GM12878 (cell line): Measurements from ENCODE around the gene SPATA25.

Experiments
- BHLHE40 ChIP-seq, 2 experiments: fragments of 450-650 bp in 1 of 2; IDR thresholded peaks; 2 replicates each; pipeline ENCODE4 v1.6.1; 2011 to 2017; ENCODE audit warnings: low read depth in 2 of 2, borderline replicate concordance in 1 of 2, improper control_type of control experiment in 1 of 2, low read length in 1 of 2, mild to moderate bottlenecking in 1 of 2
- EZH2 ChIP-seq: IDR thresholded peaks from 2 replicates; pipeline ENCODE4 v1.6.1; 2012; ENCODE audit warnings: low read depth, mild to moderate bottlenecking, control low read depth, inconsistent platforms, low read length, borderline replicate concordance; ENCODE audit not compliant: control insufficient read depth
- MXI1 ChIP-seq: fragments of 150-350 bp; IDR thresholded peaks from 2 replicates; pipeline ENCODE4 v1.6.1; 2011; ENCODE audit warnings: low read depth, mild to moderate bottlenecking, inconsistent platforms, low read length, improper control_type of control experiment
- POLR2A ChIP-seq: IDR thresholded peaks from 2 replicates; pipeline ENCODE4 v1.6.1; 2011; ENCODE audit warnings: low read depth, mild to moderate bottlenecking, low read length
- RAD21 ChIP-seq: IDR thresholded peaks from 2 replicates; pipeline ENCODE4 v1.6.1; 2011; ENCODE audit warnings: mild to moderate bottlenecking, low read depth, low read length, moderate library complexity; ENCODE audit not compliant: insufficient read depth
- SMC3 ChIP-seq: IDR thresholded peaks from 2 replicates; pipeline ENCODE4 v1.6.1; 2011; ENCODE audit warnings: low read length, improper control_type of control experiment, borderline replicate concordance
- TAF1 ChIP-seq: IDR thresholded peaks from 2 replicates; pipeline ENCODE4 v1.6.1; 2011; ENCODE audit warnings: mild to moderate bottlenecking, low read depth, low read length, borderline replicate concordance
- YY1 ChIP-seq: IDR thresholded peaks from 2 replicates; pipeline ENCODE4 v1.6.1; 2011; ENCODE audit warnings: low read depth, mild to moderate bottlenecking, low read length
- ZNF24 ChIP-seq: fragments of 450-650 bp; IDR thresholded peaks from 2 replicates; pipeline ENCODE4 v1.6.1; 2017; ENCODE audit warnings: antibody characterized with exemption, mild to moderate bottlenecking
- ZNF274 ChIP-seq: IDR thresholded peaks from one replicate; pipeline ENCODE4 v1.8.0; 2011; ENCODE audit not compliant: insufficient read length, insufficient read depth
- TF ChIP-seq, protein P1 (sequence below), 3 experiments: IDR thresholded peaks in 2 of 3; conservative IDR thresholded peaks in 1 of 3; 2 replicates each; pipeline ENCODE4 v1.5.1; 2011; ENCODE audit warnings: low read depth in 3 of 3, low read length in 3 of 3, mild to moderate bottlenecking in 3 of 3, control low read depth in 2 of 3, moderate library complexity in 2 of 3, inconsistent platforms in 1 of 3, mixed read lengths in 1 of 3; ENCODE audit not compliant: control insufficient read depth in 2 of 3, insufficient read depth in 1 of 3; ENCODE audit errors: extremely low read depth in 1 of 3
- TF ChIP-seq, protein P2 (sequence below): fragments of 450-650 bp; IDR thresholded peaks from 2 replicates; pipeline ENCODE4 v1.6.1; 2017; ENCODE audit warnings: mild to moderate bottlenecking
- TF ChIP-seq, protein P3 (sequence below): IDR thresholded peaks from 2 replicates; pipeline ENCODE4 v1.6.1; 2012; ENCODE audit warnings: low read depth, low read length, improper control_type of control experiment

DNA sequence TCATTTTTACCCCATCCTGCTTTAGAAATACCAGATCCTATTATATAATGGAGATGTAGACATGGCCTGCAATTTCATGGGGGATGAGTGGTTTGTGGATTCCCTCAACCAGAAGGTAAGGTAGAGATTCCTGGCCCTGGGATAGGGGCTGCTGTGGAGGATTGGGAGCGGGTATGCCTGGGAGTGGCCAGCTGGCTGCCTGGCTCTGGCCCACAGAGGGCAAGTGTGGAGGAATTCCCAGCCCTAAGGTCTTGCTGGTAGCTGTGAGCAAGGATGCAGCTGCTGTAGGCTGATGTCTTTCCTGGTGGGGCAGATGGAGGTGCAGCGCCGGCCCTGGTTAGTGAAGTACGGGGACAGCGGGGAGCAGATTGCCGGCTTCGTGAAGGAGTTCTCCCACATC lies 10.3 kb upstream of the SPATA25 start:
- TF ChIP-seq BHLHE40 (IDR thresholded peaks at IDR 0.05; ENCODE audit: borderline replicate concordance in 1 of 2, low read depth in 2 of 2, low read length in 1 of 2): no peak
- no peak for TF ChIP-seq POLR2A
- no peak for TF ChIP-seq TAF1
- TF ChIP-seq, protein P1, sequence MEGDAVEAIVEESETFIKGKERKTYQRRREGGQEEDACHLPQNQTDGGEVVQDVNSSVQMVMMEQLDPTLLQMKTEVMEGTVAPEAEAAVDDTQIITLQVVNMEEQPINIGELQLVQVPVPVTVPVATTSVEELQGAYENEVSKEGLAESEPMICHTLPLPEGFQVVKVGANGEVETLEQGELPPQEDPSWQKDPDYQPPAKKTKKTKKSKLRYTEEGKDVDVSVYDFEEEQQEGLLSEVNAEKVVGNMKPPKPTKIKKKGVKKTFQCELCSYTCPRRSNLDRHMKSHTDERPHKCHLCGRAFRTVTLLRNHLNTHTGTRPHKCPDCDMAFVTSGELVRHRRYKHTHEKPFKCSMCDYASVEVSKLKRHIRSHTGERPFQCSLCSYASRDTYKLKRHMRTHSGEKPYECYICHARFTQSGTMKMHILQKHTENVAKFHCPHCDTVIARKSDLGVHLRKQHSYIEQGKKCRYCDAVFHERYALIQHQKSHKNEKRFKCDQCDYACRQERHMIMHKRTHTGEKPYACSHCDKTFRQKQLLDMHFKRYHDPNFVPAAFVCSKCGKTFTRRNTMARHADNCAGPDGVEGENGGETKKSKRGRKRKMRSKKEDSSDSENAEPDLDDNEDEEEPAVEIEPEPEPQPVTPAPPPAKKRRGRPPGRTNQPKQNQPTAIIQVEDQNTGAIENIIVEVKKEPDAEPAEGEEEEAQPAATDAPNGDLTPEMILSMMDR (IDR thresholded peaks at IDR 0.05 in 2 of 3, conservative IDR thresholded peaks at IDR 0.05 in 1 of 3; ENCODE audit: control insufficient read depth in 2 of 3, extremely low read depth in 1 of 3, insufficient read depth in 1 of 3, low read depth in 3 of 3, low read length in 3 of 3): no peak
- TF ChIP-seq ZNF24: no peak
- no peak for TF ChIP-seq EZH2
- TF ChIP-seq, protein P2, sequence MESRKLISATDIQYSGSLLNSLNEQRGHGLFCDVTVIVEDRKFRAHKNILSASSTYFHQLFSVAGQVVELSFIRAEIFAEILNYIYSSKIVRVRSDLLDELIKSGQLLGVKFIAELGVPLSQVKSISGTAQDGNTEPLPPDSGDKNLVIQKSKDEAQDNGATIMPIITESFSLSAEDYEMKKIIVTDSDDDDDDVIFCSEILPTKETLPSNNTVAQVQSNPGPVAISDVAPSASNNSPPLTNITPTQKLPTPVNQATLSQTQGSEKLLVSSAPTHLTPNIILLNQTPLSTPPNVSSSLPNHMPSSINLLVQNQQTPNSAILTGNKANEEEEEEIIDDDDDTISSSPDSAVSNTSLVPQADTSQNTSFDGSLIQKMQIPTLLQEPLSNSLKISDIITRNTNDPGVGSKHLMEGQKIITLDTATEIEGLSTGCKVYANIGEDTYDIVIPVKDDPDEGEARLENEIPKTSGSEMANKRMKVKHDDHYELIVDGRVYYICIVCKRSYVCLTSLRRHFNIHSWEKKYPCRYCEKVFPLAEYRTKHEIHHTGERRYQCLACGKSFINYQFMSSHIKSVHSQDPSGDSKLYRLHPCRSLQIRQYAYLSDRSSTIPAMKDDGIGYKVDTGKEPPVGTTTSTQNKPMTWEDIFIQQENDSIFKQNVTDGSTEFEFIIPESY: no peak
- no peak for TF ChIP-seq YY1
- TF ChIP-seq, protein P3, sequence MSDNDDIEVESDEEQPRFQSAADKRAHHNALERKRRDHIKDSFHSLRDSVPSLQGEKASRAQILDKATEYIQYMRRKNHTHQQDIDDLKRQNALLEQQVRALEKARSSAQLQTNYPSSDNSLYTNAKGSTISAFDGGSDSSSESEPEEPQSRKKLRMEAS: no peak
- TF ChIP-seq ZNF274: no peak
- TF ChIP-seq RAD21: no peak
- no peak for TF ChIP-seq MXI1
- TF ChIP-seq SMC3: no peak
